Heart right ventricle (tissue), 16 donors: ENCODE results near the gene AGPS. TPM values are rescaled to one million over a fixed set of nuclear protein-coding genes. Genes with fewer than 3 reads are reported as not detected.

ENCODE experiments used
- ATAC-seq, 8 donors: fragments of 200-7000 bp; cut with Tn5 transposase; one replicate each; pipeline ENCODE4 v1.9.1; 2020; ENCODE audit warnings: mild to moderate bottlenecking in 8 of 8, moderate library complexity in 8 of 8, moderate number of reproducible peaks in 1 of 8
- DNase-seq, 2 donors: peaks; one replicate each; pipeline ENCODE4 v3.0.0-alpha.2; 2020
- H3K27ac ChIP-seq, 10 donors: fragments of 200-600 bp; sonication (generic) in 2 of 10; one replicate each; pipeline versions ENCODE4 v1.5.0 to v1.8.0; 2020 to 2022; ENCODE audit warnings: mild to moderate bottlenecking in 3 of 10
- H3K27me3 ChIP-seq, 7 donors: fragments of 200-600 bp; one replicate each; pipeline ENCODE4 v1.8.0; 2021 to 2022; ENCODE audit warnings: mild to moderate bottlenecking in 2 of 7
- H3K36me3 ChIP-seq, 9 donors: fragments of 200-600 bp; sonication (generic) in 1 of 9; one replicate each; pipeline versions ENCODE4 v1.5.0 to v1.8.0; 2020 to 2022; ENCODE audit warnings: mild to moderate bottlenecking in 2 of 9
- H3K4me1 ChIP-seq, 9 donors: fragments of 200-600 bp; sonication (generic) in 1 of 9; one replicate each; pipeline versions ENCODE4 v1.5.0 to v1.8.0; 2020 to 2022; ENCODE audit warnings: mild to moderate bottlenecking in 4 of 9
- H3K4me3 ChIP-seq, 10 donors: fragments of 200-600 bp; sonication (generic) in 2 of 10; one replicate each; pipeline versions ENCODE4 v1.5.0 to v1.8.0; 2020 to 2022; ENCODE audit warnings: mild to moderate bottlenecking in 7 of 10, moderate library complexity in 2 of 10
- H3K9me3 ChIP-seq, 11 donors: fragments of 200-600 bp in 10 of 11; sonication (generic) in 2 of 11; one replicate each; pipeline versions ENCODE4 v1.5.0 to v1.8.0; 2013 to 2022; ENCODE audit warnings: mild to moderate bottlenecking in 2 of 11, control low read depth in 1 of 11, moderate library complexity in 1 of 11
- WGBS, 2 donors: extraction: QIAGEN DNeasy Blood & Tissue Kit; methylation state at CpG; one replicate each; pipeline ENCODE4 v1.1.7; 2013; ENCODE audit warnings: inconsistent platforms in 1 of 2; 5-methylcytosine and 5-hydroxymethylcytosine counted together
- intact Hi-C, 10 donors: fragments of 100-400 bp; cut with DNase I; formaldehyde crosslinking; loops; one replicate each; pipeline versions ENCODE4 v1.11.1 to v1.14.2; 2022
- polyA plus RNA-seq, 2 donors: library from polyadenylated mRNA; stranded (reverse); fragments of 200-250 nt; gene quantifications; one replicate each; pipeline ENCODE4 v1.2.3, GENCODE V29; 2013
- total RNA-seq, 10 donors: library from RNA; stranded (reverse); fragmentation: NEBNext Ultra II Directional in 3 of 10; extraction: Animal tissue kit (Norgen Biotek cat#: 25700) in 3 of 10; gene quantifications; one replicate each; pipeline versions ENCODE4 v1.2.1 to v1.2.4, GENCODE V29; 2021 to 2023
- TF ChIP-seq, protein P1 (sequence below), 9 donors: fragments of 200-600 bp; sonication (generic) in 2 of 9; IDR thresholded peaks; one replicate each; pipeline versions ENCODE4 v1.5.0 to v1.8.0; 2021 to 2022; ENCODE audit warnings: antibody characterized with exemption in 9 of 9, mild to moderate bottlenecking in 5 of 9, moderate library complexity in 1 of 9
- donor health status: Arrhythmogenic right ventricular cardiomyopathy.
- donor health status: ischemic (EF 13 %, LVEDD 7.1; RV severe dilation, severe dysfunction).
- donor health status: healthy with polysubstance abuse.
- donor health status: DM: no; HTN: yes; CAD: no.
- donor health status: DM: no; HTN: no; CAD: no.
- donor health status: ischemic (EF 25% LVEDD 6.9; RV normal size, moderate dysfunction).
- donor health status: ischemic (EF 25% LVEDD 5.7; RV mildly dilated, moderate dysfunction).
- donor health status: healthy.
- donor health status: DM: yes; HTN: yes; CAD: no.
- donor health status: Ischemic cardiomyopathy.
- donor health status: ischemic (EF 35%, LVEDD 5.7; RV mildly dilated, moderate dysfunction).
- donor health status: nonischemic (EF 11% LVEDD 7.7; RV severe dilation, severe dysfunction).
- donor health status: DM: yes; HTN: yes; CAD: no.
- donor health status: PGD.
- donor health status: ischemic (EF 29% LVEDD 5.4; RV normal size, mild dysfunction).
- donor health status: nonischemic (EF 23%, LVEDD 6.1; RV moderate dilation, normal function).

The AGPS gene
- total and polyA plus RNA-seq, 12 donors, result 4.6 to 32.0 (median 28.4) TPM

DNA sequence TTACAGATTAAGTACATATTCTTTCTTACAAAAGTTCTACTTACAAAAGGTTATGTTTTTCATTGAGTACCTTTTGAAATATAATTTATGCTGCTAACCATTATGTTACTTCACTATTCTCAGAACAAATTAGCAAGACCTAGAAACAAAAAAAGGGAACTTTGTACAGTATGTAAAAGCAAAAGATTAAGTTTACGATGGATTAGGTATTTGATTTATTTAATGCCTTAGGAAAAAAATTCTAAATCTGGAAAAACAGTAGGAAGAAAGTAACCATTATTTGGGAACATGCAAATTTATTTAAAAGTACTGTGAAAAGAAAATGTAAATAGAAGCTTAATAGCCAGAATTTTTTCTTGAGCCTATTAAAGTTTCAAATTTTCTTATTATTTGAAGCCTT is 144.6 kb downstream of the AGPS start:
- 98% methylated on average over 1 of the region's 1 CpG for WGBS, 2 donors
- no peaks in the 10 kb centered on the region for H3K4me1 ChIP-seq
- H3K36me3 ChIP-seq, result peaks cover 0 to 23% (median 0%) of the 10 kb centered on the region in 9 donors
- H3K27ac ChIP-seq, result no peak overlapping the region
- no peaks in the 10 kb centered on the region for H3K27me3 ChIP-seq
- no peak overlapping the region for H3K4me3 ChIP-seq
- H3K9me3 ChIP-seq, result no peaks in the 10 kb centered on the region
- TF ChIP-seq, protein P1, sequence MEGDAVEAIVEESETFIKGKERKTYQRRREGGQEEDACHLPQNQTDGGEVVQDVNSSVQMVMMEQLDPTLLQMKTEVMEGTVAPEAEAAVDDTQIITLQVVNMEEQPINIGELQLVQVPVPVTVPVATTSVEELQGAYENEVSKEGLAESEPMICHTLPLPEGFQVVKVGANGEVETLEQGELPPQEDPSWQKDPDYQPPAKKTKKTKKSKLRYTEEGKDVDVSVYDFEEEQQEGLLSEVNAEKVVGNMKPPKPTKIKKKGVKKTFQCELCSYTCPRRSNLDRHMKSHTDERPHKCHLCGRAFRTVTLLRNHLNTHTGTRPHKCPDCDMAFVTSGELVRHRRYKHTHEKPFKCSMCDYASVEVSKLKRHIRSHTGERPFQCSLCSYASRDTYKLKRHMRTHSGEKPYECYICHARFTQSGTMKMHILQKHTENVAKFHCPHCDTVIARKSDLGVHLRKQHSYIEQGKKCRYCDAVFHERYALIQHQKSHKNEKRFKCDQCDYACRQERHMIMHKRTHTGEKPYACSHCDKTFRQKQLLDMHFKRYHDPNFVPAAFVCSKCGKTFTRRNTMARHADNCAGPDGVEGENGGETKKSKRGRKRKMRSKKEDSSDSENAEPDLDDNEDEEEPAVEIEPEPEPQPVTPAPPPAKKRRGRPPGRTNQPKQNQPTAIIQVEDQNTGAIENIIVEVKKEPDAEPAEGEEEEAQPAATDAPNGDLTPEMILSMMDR (IDR thresholded peaks at IDR 0.05), result no peak
- ATAC-seq (no peak), DNase-seq (no peak)
- intact Hi-C loops, result no loop called here

DNA sequence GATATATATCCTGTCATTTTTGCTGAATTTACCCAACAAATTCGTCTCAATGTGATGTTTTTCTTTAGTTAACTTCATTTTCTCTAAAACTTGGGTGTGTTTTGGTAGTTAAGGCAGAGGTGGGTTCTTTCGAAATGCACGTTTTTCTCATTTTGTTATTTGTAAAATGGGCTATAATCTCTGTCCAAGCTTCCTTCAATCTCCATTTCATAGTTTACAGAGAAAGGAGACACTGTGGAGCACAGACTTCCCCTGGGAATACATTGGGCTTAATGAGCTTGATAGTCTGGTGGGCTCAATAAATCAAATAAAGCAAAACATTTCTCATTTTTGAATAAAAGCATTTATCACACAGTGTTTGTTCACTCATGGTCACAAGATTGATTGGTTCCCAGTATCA is 145.1 kb downstream of the AGPS start:
- H3K36me3 ChIP-seq, result peaks cover 0 to 23% (median 0%) of the 10 kb centered on the region in 9 donors
- H3K9me3 ChIP-seq, result no peaks in the 10 kb centered on the region
- TF ChIP-seq, protein P1 (IDR thresholded peaks at IDR 0.05), result no peak
- intact Hi-C loops, result no loop called here
- WGBS, 2 donors, result 54 to 68% methylated on average over 3 of the region's 3 CpGs
- DNase-seq, result no peak
- no peak for ATAC-seq
- no peak overlapping the region for H3K4me3 ChIP-seq
- no peaks in the 10 kb centered on the region for H3K27me3 ChIP-seq
- H3K27ac ChIP-seq, result no peak overlapping the region
- peaks cover 0 to 3% (median 0%) of the 10 kb centered on the region in 9 donors for H3K4me1 ChIP-seq

DNA sequence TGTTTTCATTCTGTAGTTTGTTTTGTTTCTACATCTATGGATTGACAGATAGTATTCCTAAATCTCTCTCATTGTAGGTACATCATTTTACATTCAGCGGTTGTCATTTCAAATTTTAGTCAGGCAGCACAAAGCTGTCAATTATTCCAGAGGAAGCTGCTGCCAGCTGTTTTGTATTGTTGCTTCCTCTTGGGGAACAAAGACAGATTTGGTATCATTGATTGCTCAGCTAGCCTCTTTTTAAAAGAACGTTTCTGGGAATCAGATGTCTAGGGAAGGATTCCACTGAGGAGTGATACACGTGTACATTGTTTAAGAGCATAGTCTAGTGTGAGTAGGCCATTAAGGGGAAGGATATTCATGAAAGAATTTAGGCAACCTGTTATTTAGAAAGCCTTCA is 145.8 kb downstream of the AGPS start:
- ATAC-seq (no peak), DNase-seq (no peak)
- Histone ChIP-seq H3K9me3 (no peaks in the 10 kb centered on the region), H3K27ac (no peak overlapping the region), H3K36me3 (peaks cover 0 to 23% (median 0%) of the 10 kb centered on the region in 9 donors), H3K27me3 (no peaks in the 10 kb centered on the region), H3K4me3 (no peak overlapping the region), H3K4me1 (peaks cover 0 to 9% (median 0%) of the 10 kb centered on the region in 9 donors)
- TF ChIP-seq, protein P1 (IDR thresholded peaks at IDR 0.05), result no peak
- intact Hi-C loops, result no loop called here
- 43 to 59% methylated on average over 3 of the region's 3 CpGs for WGBS, 2 donors

DNA sequence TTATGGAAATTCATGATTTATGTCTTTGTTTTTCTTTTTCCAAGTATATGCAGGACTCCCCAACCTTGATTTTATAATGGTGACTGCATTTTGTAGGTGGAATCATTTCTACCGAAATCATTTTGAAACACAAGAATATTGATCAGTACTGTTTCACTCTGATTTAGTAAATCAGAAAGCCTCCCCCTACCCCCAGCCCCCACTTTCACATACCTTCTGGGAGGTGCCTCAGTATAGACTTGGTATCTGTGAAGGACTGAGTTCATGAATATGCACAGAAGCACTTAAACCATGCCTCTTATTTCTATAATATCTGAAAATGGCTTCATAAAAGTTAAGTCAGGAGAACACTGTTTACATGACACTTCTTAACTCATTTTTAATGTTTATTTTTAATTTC is 147.7 kb downstream of the AGPS start:
- H3K36me3 ChIP-seq, result peaks cover 0 to 23% (median 0%) of the 10 kb centered on the region in 9 donors
- H3K9me3 ChIP-seq, result no peaks in the 10 kb centered on the region
- TF ChIP-seq, protein P1 (IDR thresholded peaks at IDR 0.05), result no peak
- WGBS, 2 donors, result 97 to 100% methylated on average over 1 of the region's 1 CpG
- H3K27ac ChIP-seq, result no peak overlapping the region
- intact Hi-C loops, result no loop called here
- DNase-seq, result no peak
- ATAC-seq, result no peak
- H3K27me3 ChIP-seq, result no peaks in the 10 kb centered on the region
- H3K4me1 ChIP-seq, result peaks cover 0 to 15% (median 0%) of the 10 kb centered on the region in 9 donors
- no peak overlapping the region for H3K4me3 ChIP-seq
